Tibial nerve (tissue), 4 donors: ENCODE measurements around the gene C17orf67.

Source experiments
- CTCF ChIP-seq, 5 experiments: fragments of 200-600 bp in 3 of 5; fragments of 450-650 bp in 2 of 5; sonication (generic) in 3 of 5; IDR thresholded peaks; one replicate each; pipeline ENCODE4 v1.5.1; 2016 to 2019; ENCODE audit warnings: antibody characterized with exemption in 5 of 5, mild to moderate bottlenecking in 3 of 5, moderate library complexity in 2 of 5
- EP300 ChIP-seq, 2 donors: sonication (generic); formaldehyde crosslinking; IDR thresholded peaks; one replicate each; pipeline ENCODE4 v1.6.1; 2017; ENCODE audit warnings: antibody characterized with exemption in 2 of 2, mild to moderate bottlenecking in 1 of 2
- POLR2A ChIP-seq, 2 donors: fragments of 450-650 bp; IDR thresholded peaks; one replicate each; pipeline ENCODE4 v1.6.1; 2017; ENCODE audit warnings: antibody characterized with exemption in 2 of 2, mild to moderate bottlenecking in 2 of 2, moderate library complexity in 2 of 2

DNA sequence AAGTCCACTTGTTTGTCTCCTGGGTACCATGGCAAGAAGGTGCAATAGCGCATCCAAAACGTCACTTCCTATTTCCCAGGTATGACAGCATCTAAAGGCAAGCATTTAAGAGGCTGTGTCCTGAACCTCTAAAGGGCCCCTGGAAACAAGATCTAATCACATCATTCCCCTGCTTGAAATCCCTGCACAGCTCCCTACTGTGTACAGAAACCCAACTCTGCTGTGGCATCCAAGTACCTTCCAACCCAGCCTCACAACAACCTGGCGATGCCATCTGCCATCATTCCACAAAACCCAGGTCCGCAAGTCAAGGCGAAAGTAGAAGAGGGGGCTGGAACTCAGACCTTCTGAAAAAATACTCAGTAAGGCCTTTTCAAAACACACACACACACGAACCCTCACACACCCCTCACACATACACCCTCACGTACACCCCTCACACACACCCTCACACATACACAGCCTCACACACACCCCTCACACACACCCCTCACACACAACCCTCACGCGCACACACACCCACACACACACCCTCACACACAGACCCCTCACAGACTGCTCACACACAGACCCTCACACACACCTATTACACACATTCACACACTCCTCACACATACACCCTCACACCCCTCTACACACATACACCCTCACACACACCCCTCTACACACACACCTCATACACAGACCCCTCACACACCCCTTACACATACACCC is 24.5 kb downstream of the C17orf67 start:
- TF ChIP-seq CTCF (IDR thresholded peaks at IDR 0.05) (no peak), EP300 (IDR thresholded peaks at IDR 0.05) (no peak), POLR2A (IDR thresholded peaks at IDR 0.05) (no peak)
